IMR-90 (cell line): ENCODE data around the gene PPP3CA. TPM values are rescaled to one million over a fixed set of nuclear protein-coding genes. Genes with fewer than 3 reads are reported as not detected.

Experiments
- ATAC-seq: fragments of 200-7000 bp; cut with Tn5 transposase; 2 replicates; pipeline ENCODE4 v1.9.1; 2020; ENCODE audit warnings: low read depth, mild to moderate bottlenecking, moderate library complexity
- BruUV-seq: library from RNA; stranded (reverse); fragments of 400-500 nt; replicated peaks from 2 replicates; lab custom pipeline; 2021; lab: Mats Ljungman, UMichigan
- CTCF ChIA-PET: fragments of 300-600 bp; formaldehyde crosslinking; extraction: SDS; loops from one replicate; lab custom pipeline; 2021; ENCODE audit warnings: antibody characterized with exemption; lab: Yijun Ruan, JAX
- POLR2A ChIA-PET: fragments of 300-600 bp; sonication (Branson Sonifier 250); formaldehyde crosslinking; loops from one replicate; lab custom pipeline; 2022; ENCODE audit warnings: antibody characterized with exemption; ENCODE audit not compliant: unreplicated experiment; lab: Charles Lee
- DNase-seq: peaks from one replicate; pipeline ENCODE4 v3.0.0; 2013
- H2AFZ ChIP-seq: replicated peaks from 2 replicates; pipeline ENCODE3; 2013; ENCODE audit warnings: low read length, mild to moderate bottlenecking; ENCODE audit not compliant: poor library complexity
- H2AK5ac ChIP-seq: 2 replicates; pipeline ENCODE4 v1.6.1; 2013; ENCODE audit warnings: low read depth, low read length, inconsistent platforms
- H2AK9ac ChIP-seq: replicated peaks from 2 replicates; pipeline ENCODE3; 2013; ENCODE audit warnings: mild to moderate bottlenecking, low read depth, low read length, moderate library complexity; ENCODE audit not compliant: poor library complexity
- H2BK120ac ChIP-seq: 2 replicates; pipeline ENCODE4 v1.6.1; 2013; ENCODE audit warnings: low read depth, low read length, inconsistent platforms
- H2BK15ac ChIP-seq: 3 replicates; pipeline ENCODE4 v1.6.1; 2013; ENCODE audit warnings: low read depth, low read length, inconsistent platforms
- H2BK20ac ChIP-seq: 2 replicates; pipeline ENCODE4 v1.6.1; 2013; ENCODE audit warnings: low read depth, mild to moderate bottlenecking, inconsistent platforms, low read length, moderate library complexity
- H2BK5ac ChIP-seq: 2 replicates; pipeline ENCODE4 v1.6.1; 2013; ENCODE audit warnings: mild to moderate bottlenecking, low read depth, low read length, inconsistent platforms; ENCODE audit not compliant: poor library complexity, severe bottlenecking
- H3K14ac ChIP-seq: replicated peaks from 2 replicates; pipeline ENCODE4 v1.6.1; 2013; ENCODE audit warnings: low read depth, low read length, inconsistent platforms
- H3K18ac ChIP-seq: 2 replicates; pipeline ENCODE4 v1.6.1; 2013; ENCODE audit warnings: low read depth, low read length, control low read depth
- H3K23ac ChIP-seq: 2 replicates; pipeline ENCODE4 v1.6.1; 2013; ENCODE audit warnings: low read depth, low read length, inconsistent platforms
- H3K27ac ChIP-seq: 2 replicates; pipeline ENCODE4 v1.5.1; 2013; ENCODE audit warnings: mild to moderate bottlenecking, control low read depth, low read length; ENCODE audit not compliant: insufficient read depth
- H3K27me3 ChIP-seq: 2 replicates; pipeline ENCODE4 v1.6.1; 2013; ENCODE audit warnings: low read length; ENCODE audit not compliant: control insufficient read depth, insufficient read depth
- H3K36me3 ChIP-seq: 2 replicates; pipeline ENCODE4 v1.6.1; 2013; ENCODE audit warnings: low read length, mixed read lengths; ENCODE audit not compliant: control insufficient read depth, insufficient read depth
- H3K4ac ChIP-seq: 2 replicates; pipeline ENCODE4 v1.6.1; 2013; ENCODE audit warnings: low read depth, low read length, inconsistent platforms
- H3K4me1 ChIP-seq: 2 replicates; pipeline ENCODE4 v1.6.1; 2013; ENCODE audit warnings: low read length, mixed read lengths; ENCODE audit not compliant: control insufficient read depth, insufficient read depth
- H3K4me2 ChIP-seq: 2 replicates; pipeline ENCODE4 v1.6.1; 2013; ENCODE audit warnings: low read depth, mild to moderate bottlenecking, control low read depth, low read length, moderate library complexity
- H3K4me3 ChIP-seq: 2 replicates; pipeline ENCODE4 v1.5.1; 2013; ENCODE audit warnings: low read depth, mild to moderate bottlenecking, control low read depth, low read length, moderate library complexity; ENCODE audit not compliant: insufficient read depth
- H3K56ac ChIP-seq: 2 replicates; pipeline ENCODE4 v1.6.1; 2013; ENCODE audit warnings: low read length, inconsistent platforms; ENCODE audit not compliant: insufficient read depth; ENCODE audit errors: extremely low read depth
- H3K79me1 ChIP-seq, 2 experiments: 2 replicates each; pipeline ENCODE4 v1.6.1; 2013; ENCODE audit warnings: low read length in 2 of 2, inconsistent platforms in 1 of 2, low read depth in 1 of 2
- H3K9ac ChIP-seq: 2 replicates; pipeline ENCODE4 v1.6.1; 2013; ENCODE audit warnings: low read depth, low read length, control low read depth
- H3K9me1 ChIP-seq: 2 replicates; pipeline ENCODE4 v1.6.1; 2013; ENCODE audit warnings: low read length, inconsistent platforms; ENCODE audit not compliant: insufficient read depth
- H3K9me3 ChIP-seq: 2 replicates; pipeline ENCODE4 v1.6.1; 2013; ENCODE audit warnings: low read length; ENCODE audit not compliant: control insufficient read depth, insufficient read depth
- H4K20me1 ChIP-seq: 2 replicates; pipeline ENCODE4 v1.6.1; 2013; ENCODE audit warnings: low read length, inconsistent platforms; ENCODE audit not compliant: insufficient read depth
- H4K5ac ChIP-seq: 2 replicates; pipeline ENCODE4 v1.6.1; 2013; ENCODE audit warnings: mild to moderate bottlenecking, low read depth, low read length, control low read depth
- H4K8ac ChIP-seq, 2 experiments: 2 replicates each; pipeline ENCODE4 v1.6.1; 2013; ENCODE audit warnings: low read depth in 2 of 2, low read length in 2 of 2, control low read depth in 1 of 2, inconsistent platforms in 1 of 2
- H4K91ac ChIP-seq: 2 replicates; pipeline ENCODE4 v1.6.1; 2013; ENCODE audit warnings: low read depth, low read length, inconsistent platforms; ENCODE audit not compliant: insufficient read depth
- CEBPB ChIP-seq: IDR thresholded peaks from 2 replicates; pipeline ENCODE4 v1.6.1; 2012; ENCODE audit warnings: low read depth, low read length, improper control_type of control experiment
- ELK1 ChIP-seq: fragments of 150-350 bp; IDR thresholded peaks from 2 replicates; pipeline ENCODE4 v1.6.1; 2016; ENCODE audit warnings: low read depth, mild to moderate bottlenecking, low read length, moderate library complexity, borderline replicate concordance
- MAZ ChIP-seq: IDR thresholded peaks from 2 replicates; pipeline ENCODE4 v1.6.1; 2012; ENCODE audit warnings: low read depth, mild to moderate bottlenecking, low read length, improper control_type of control experiment, moderate library complexity, borderline replicate concordance
- RAD21 ChIP-seq: IDR thresholded peaks from 2 replicates; pipeline ENCODE4 v1.6.1; 2012; ENCODE audit warnings: low read length, improper control_type of control experiment
- dilution Hi-C: fragments of 300-500 bp; cut with HindIII; formaldehyde crosslinking; loops from one replicate; pipeline ENCODE4 v1.14.3; 2018; ENCODE audit warnings: low sequenced_read_pairs; ENCODE audit not compliant: unreplicated experiment
- in situ Hi-C: fragments of 300-500 bp; cut with MboI; formaldehyde crosslinking; loops from 3 replicates; pipeline ENCODE4 v1.14.3; 2019; ENCODE audit warnings: low sequenced_read_pairs, inconsistent platforms, mixed read lengths
- intact Hi-C: fragments of 100-400 bp; cut with micrococcal nuclease; formaldehyde crosslinking; loops from 2 replicates; pipeline ENCODE4 v1.10.0; 2022
- polyA plus RNA-seq, 3 experiments: library from polyadenylated mRNA; depleted of rRNA; stranded (reverse); fragments of >200 nt; gene quantifications; 2 replicates each; pipeline ENCODE4 v1.2.3, GENCODE V29; 2012; ENCODE audit warnings: low replicate concordance in 1 of 3
- total RNA-seq: library from RNA; depleted of rRNA; stranded (reverse); fragments of >200 nt; gene quantifications from 2 replicates; pipeline ENCODE4 v1.2.3, GENCODE V29; 2012

Gene PPP3CA
- total and polyA plus RNA-seq, 2 of the 4 experiments (the other 2 are of a cell fraction): 14.5 to 48.6 TPM

- Histone ChIP-seq H3K14ac (no peak overlapping the region), H3K27me3 (no peaks in the 10 kb centered on the region), H3K9me3 (no peaks in the 10 kb centered on the region), H3K9ac (no peak overlapping the region), H2AFZ (no peak overlapping the region), H2AK5ac (no peak overlapping the region), H4K8ac (no peak overlapping the region), H3K4ac (no peak overlapping the region), H3K18ac (no peak overlapping the region), H2BK120ac (no peak overlapping the region), H4K20me1 (peaks cover 29% of the 10 kb centered on the region; the same call in 1 of the 2 replicates), H3K4me1 (peaks cover 3% of the 10 kb centered on the region), H4K91ac (no peak overlapping the region), H3K79me1 (peaks cover 30 to 46% of the 10 kb centered on the region in 2 experiments), H3K27ac (no peak overlapping the region), H3K56ac (no peak overlapping the region), H2BK5ac (no peak overlapping the region), H3K4me3 (no peak overlapping the region), H3K36me3 (no peaks in the 10 kb centered on the region), H3K9me1 (no peaks in the 10 kb centered on the region; the same call in 1 of the 2 replicates), H2BK20ac (no peak overlapping the region), H4K5ac (no peak overlapping the region), H3K23ac (no peak overlapping the region), H2AK9ac (no peak overlapping the region), H3K4me2 (no peak overlapping the region), H2BK15ac (no peak overlapping the region)
- in situ Hi-C loops: no loop called here
- DNase-seq (no peak), ATAC-seq (no peak)
- POLR2A ChIA-PET: no interaction called here
- CTCF ChIA-PET: no interaction called here
- TF ChIP-seq RAD21: no peak
- no peak for TF ChIP-seq MAZ
- TF ChIP-seq CEBPB: no peak
- TF ChIP-seq ELK1: no peak
- dilution Hi-C loops: no loop called here
- intact Hi-C loops: no loop called here
- BruUV-seq: no TSS peak
Observed at GRCh38 chr4:101262683-101263082, 84.6 kb downstream of the PPP3CA start.
